KOPT-K1 (cell line): Measurements from ENCODE around the gene PTAR1.

Experiments
- H3K27ac ChIP-seq: fragments of 200-600 bp; sonication (generic); 2 replicates; pipeline ENCODE4 v1.5.1; 2016; ENCODE audit warnings: antibody characterized with exemption, mild to moderate bottlenecking, low read depth, low read length; ENCODE audit not compliant: poor library complexity, severe bottlenecking
- H3K36me3 ChIP-seq: fragments of 200-600 bp; sonication (generic); 2 replicates; pipeline ENCODE4 v1.5.1; 2017; ENCODE audit warnings: antibody characterized with exemption, mild to moderate bottlenecking, low read length, moderate library complexity; ENCODE audit not compliant: insufficient read depth
- H3K9me3 ChIP-seq: fragments of 200-600 bp; sonication (generic); 2 replicates; pipeline ENCODE4 v1.5.1; 2017; ENCODE audit warnings: antibody characterized with exemption, low read length, mild to moderate bottlenecking; ENCODE audit not compliant: insufficient read depth, poor library complexity, severe bottlenecking

The PTAR1 gene

DNA sequence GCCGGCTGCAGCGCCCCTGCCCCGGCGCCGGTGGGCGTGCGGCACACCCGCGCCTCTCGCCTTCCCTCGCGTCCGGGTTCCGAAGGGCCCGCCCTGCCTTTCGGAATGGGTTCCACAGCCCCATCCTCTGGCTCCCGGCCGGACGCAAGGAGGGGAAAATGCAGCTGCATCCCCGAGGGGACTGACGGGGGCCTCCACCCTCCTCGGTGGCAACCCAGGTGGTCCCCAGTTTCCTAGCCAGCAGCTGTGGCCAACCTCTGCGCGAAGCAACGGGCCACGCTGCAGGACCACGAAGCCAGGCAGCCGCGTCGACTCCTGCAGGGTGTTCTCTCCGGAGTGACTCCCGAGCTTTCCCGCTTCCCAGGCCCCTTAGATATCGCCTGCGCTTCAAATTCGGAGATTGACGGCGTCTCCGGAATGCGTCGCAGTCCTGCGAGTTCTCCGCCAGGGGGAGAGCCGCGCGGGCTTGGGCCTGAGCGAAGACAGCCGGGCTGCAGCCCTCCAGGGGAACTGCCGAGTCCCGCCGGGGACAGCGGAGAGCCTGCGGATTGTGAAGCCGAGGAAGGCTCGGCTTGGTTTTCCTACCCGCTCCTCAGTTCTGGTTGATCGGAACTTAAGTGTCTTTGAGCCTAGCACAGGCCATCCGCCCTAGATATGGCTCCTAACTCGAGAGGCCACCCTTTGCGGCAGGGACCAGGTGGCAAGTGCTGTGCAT is 87.1 kb downstream of the PTAR1 start:
- H3K27ac ChIP-seq = no peak overlapping the region
- no peaks in the 10 kb centered on the region for H3K36me3 ChIP-seq
- no peaks in the 10 kb centered on the region for H3K9me3 ChIP-seq

DNA sequence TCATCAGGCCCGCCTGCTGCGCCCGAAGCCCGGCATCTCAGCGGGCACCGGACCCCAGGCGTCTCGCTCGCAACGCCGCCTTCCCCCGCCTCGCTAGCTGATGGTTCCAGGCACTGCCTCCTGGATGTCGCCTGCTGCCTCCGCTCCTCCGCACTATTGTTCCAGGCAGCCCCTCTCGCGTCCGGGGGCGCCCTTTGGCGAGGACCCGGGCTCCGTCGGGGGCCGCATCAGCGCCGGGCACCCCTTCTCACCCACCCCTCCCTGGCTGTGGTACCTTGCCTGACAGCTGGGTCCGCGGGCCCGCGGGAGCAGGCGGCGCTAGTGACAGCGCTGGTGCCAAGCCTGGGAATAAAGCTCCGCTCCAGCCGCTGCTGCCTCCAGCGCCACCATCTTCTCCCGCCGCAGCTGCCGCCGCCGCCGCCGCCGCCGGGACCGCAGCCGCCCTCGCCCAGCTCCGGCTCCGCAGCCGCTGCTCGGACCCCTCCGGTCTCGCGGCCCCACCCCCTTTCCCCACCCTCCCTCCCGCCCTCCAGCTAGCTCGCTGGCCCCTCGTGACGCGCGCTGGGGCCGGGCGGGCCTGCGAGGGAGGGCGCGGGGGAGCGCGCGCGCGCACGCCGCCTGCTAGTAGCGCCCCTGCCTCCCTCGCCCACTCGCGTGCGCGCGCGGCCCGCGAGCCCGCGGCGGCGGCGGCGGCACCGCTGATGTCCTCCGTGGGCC is 87.8 kb downstream of the PTAR1 start, which contains the start of gene APBA1:
APBA1 (minus strand) TSS at position 493 of the 717 bp plus-strand sequence.
- Histone ChIP-seq H3K27ac (no peak within 1 kb of the TSS), H3K36me3 (no peaks in the 10 kb centered on the region), H3K9me3 (no peaks in the 10 kb centered on the region)

DNA sequence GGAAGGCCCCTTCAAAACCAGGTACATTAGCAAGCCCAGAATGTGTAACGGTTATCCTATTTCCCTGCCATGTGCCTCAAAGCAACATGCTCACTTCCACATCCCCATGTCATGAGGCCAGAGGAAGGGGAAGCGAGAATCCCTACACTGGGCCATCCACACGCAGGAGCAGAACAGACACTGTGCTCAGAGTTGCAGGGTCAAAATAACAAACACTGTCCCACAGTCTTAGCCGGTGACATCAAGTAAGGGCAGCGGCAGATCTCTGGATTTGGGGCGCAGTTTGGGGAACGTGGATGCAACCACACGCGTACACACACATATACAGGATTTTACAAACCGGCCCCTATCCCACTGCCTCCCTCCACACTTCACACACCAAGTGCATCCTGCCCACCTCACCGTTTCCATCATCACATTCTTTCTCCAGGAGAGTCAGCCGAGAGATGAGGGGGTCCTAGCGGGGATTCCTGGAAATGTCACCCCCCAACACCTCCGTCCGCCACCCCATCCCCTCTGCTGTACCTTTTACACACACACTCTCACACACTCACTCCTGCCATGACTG is 88.4 kb downstream of the PTAR1 start:
- Histone ChIP-seq H3K27ac (no peak overlapping the region), H3K9me3 (no peaks in the 10 kb centered on the region), H3K36me3 (no peaks in the 10 kb centered on the region)

DNA sequence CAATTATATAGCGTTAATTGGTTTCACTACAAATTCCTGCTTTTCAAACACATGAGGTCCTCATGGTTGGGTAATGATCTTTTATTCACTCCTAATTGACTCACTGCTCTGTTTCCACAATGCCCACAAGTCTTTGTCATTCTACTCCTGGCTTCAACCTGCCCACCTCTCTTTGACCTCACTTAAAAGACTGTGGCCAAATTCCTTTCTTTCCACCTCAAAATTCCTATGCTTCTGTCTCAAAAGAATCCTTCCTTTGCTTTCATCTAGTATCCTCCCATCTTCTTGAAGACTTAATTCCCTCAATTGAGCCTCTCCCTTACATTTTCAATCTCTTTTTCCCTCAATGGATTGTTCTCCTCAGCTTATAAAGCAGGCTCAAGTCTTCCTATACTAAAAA is 92.5 kb downstream of the PTAR1 start:
- Histone ChIP-seq H3K9me3 (no peaks in the 10 kb centered on the region), H3K36me3 (no peaks in the 10 kb centered on the region), H3K27ac (no peak overlapping the region)

DNA sequence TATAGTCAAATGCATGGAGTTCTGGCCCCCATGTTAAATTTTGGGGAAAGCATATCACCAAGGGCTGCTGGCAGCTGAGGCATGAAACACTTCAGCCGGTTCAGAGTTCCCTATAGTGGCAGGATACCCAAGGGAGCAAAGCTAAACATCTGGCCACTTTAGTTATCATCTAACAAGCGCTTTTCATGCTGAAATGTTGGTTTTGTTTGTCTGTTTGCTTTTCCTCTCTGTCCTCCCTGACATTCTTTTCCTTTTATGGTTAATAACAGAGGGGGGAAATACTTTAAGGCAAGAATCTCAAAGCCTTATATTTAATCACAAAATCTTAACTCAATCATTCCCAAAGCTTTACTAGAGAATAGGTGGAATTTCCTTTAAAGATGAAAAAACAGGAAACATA is 99.5 kb downstream of the PTAR1 start:
- Histone ChIP-seq H3K36me3 (no peaks in the 10 kb centered on the region), H3K27ac (no peak overlapping the region), H3K9me3 (no peaks in the 10 kb centered on the region)
